Mucosa of descending colon (tissue), 3 donors: ENCODE measurements around the gene MYL11. TPM values are rescaled to one million over a fixed set of nuclear protein-coding genes. Genes with fewer than 3 reads are reported as not detected.
"Not testable (repeated sequence)": the region's sequence is repeated elsewhere in the genome, so short reads cannot be mapped to it uniquely, and the experiment has no call there.

Experiments
- ATAC-seq: fragments of 200-7000 bp; cut with Tn5 transposase; one replicate; pipeline ENCODE4 v1.9.1; 2020; ENCODE audit warnings: mild to moderate bottlenecking, moderate library complexity
- DNase-seq, 3 donors: peaks; one replicate each; pipeline ENCODE4 v3.0.0-alpha.2; 2020
- H3K36me3 ChIP-seq: fragments of 200-600 bp; one replicate; pipeline ENCODE4 v1.8.0; 2021; ENCODE audit warnings: low read depth, mild to moderate bottlenecking
- H3K4me1 ChIP-seq: fragments of 200-600 bp; one replicate; pipeline ENCODE4 v1.8.0; 2021; ENCODE audit warnings: low read depth, mild to moderate bottlenecking
- H3K4me3 ChIP-seq: fragments of 200-600 bp; one replicate; pipeline ENCODE4 v1.8.0; 2021; ENCODE audit warnings: mild to moderate bottlenecking
- H3K9me3 ChIP-seq: fragments of 200-600 bp; one replicate; pipeline ENCODE4 v1.8.0; 2021; ENCODE audit warnings: mild to moderate bottlenecking
- CTCF ChIP-seq: fragments of 200-600 bp; IDR thresholded peaks from one replicate; pipeline ENCODE4 v1.8.0; 2022; ENCODE audit warnings: antibody characterized with exemption, mild to moderate bottlenecking
- intact Hi-C, 2 donors: fragments of 100-400 bp; cut with DNase I in 1 of 2; cut with micrococcal nuclease in 1 of 2; formaldehyde crosslinking; loops; one replicate each; pipeline versions ENCODE4 v1.11.0 to v1.11.1; 2022; cut with DNase I, micrococcal nuclease
- total RNA-seq, 3 donors: library from RNA; stranded (reverse); fragmentation: NEBNext Ultra II Directional in 2 of 3; extraction: Animal tissue kit (Norgen Biotek cat#: 25700) in 2 of 3; gene quantifications; one replicate each; pipeline versions ENCODE4 v1.2.1 to v1.2.4, GENCODE V29; 2021 to 2023
- donor health status: DM: no; HTN: no; CAD: no; lungs with moderate emphysema.
- donor health status: DM: no; HTN: no; CAD: no.
- donor health status: DM: no; HTN: yes; CAD: no.

The MYL11 gene
- total RNA-seq, 3 donors from 2014 or later: 1.1 to 1.6 TPM; not detected in 1

DNA sequence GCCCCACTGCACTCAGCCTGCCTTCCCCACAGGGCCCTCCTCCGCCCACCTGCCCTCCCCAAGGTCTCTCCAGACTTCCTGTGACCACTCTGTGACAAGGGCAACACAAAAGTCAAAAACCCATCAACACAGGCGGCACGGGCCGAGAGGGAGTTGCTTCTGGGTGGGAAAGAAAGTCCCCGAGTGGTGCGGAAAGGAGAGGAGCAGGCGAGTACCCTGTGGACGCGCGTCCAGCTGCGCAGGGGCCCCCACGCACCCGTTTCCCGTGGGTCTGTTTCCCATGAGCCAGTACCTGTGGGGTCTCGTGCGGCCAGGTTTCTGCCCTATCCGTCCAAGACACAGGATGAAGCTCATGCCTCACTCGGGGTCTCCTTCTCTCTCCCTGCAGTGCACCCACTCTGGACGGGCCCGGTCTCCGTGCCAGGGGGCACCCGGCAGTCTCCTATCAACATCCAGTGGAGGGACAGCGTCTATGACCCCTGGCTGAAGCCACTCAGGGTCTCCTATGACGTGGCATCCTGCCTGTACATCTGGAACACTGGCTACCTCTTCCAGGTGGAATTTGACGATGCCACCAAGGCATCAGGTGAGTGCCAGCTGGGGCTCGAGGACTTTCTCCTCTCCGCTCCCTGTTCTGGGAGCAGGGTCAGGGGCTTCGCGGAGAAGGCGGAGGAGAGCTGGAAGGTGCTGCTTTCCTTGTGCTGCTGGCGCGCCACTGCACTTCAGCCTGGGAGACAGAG lies 31.7 kb upstream of the MYL11 start:
- Histone ChIP-seq H3K4me3 (no peak overlapping the region), H3K9me3 (no peaks in the 10 kb centered on the region), H3K4me1 (no peaks in the 10 kb centered on the region), H3K36me3 (no peaks in the 10 kb centered on the region)
- ATAC-seq: no peak
- DNase-seq: no peak
- intact Hi-C loops: no loop called here
- no peak for TF ChIP-seq CTCF

GRCh38 chr16:30343491-30343820 lies 31.1 kb upstream of the MYL11 start:
- H3K4me3 ChIP-seq, H3K9me3 ChIP-seq, H3K36me3 ChIP-seq, DNase-seq, ATAC-seq, H3K4me1 ChIP-seq, intact Hi-C loops: not testable (repeated sequence)

DNA sequence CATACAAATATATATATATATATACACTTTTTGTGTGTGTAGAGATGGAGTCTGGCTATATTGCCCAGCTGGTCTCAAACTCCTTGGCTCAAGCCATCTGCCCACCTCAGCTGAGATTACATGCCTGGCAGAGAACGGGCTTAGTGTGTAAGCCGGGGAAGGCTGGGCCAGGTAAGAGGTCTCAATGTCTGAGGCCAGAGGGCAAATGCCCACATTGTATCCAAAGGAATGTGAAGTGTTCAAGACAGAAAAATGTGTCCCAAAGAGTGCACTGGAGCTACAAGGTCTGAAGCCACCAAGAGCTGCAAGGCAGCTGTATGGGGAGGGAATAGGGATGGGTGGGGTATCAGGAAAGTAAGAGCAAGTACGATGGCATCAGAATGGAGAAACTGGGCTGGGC lies 28.3 kb upstream of the MYL11 start:
- intact Hi-C loops: no loop called here
- TF ChIP-seq CTCF: no peak
- DNase-seq: peak in 1 of 3 donors; percentile 4

DNA sequence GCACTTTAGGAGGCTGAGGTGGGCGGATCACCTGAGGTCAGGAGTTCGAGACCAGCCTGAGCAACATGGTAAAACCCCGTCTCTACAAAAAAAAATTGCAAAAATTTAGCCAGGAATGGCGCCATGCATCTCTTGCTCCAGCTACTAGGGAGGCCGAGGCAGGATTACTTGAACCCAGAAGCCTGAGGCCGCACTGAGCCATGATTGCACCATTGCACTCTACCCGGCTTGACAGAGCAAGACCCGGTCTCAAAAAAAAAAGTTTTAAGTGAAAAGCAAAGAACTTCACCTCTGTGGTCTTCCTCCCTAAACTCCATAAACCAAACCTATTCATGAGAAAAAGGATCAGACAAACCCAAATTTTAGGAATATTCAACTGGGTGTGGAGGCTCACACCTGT lies 26.5 kb upstream of the MYL11 start:
- peaks cover 6% of the 10 kb centered on the region for H3K36me3 ChIP-seq
- intact Hi-C loops: no loop called here
- no peak overlapping the region for H3K4me3 ChIP-seq
- TF ChIP-seq CTCF: no peak
- no peaks in the 10 kb centered on the region for H3K9me3 ChIP-seq
- DNase-seq (peak in 1 of 3 donors; percentile 7), ATAC-seq (no peak)
- H3K4me1 ChIP-seq: no peaks in the 10 kb centered on the region

More for the DNA sequence above, 28.3 kb upstream of the MYL11 start:
- H3K9me3 ChIP-seq: no peaks in the 10 kb centered on the region
- no peak for ATAC-seq
- no peaks in the 10 kb centered on the region for H3K4me1 ChIP-seq
- H3K36me3 ChIP-seq: no peaks in the 10 kb centered on the region
- no peak overlapping the region for H3K4me3 ChIP-seq

- DNase-seq (peak in 1 of 3 donors; percentile 7), ATAC-seq (no peak)
- Histone ChIP-seq H3K4me3 (no peak overlapping the region), H3K4me1 (peaks cover 4% of the 10 kb centered on the region), H3K9me3 (no peaks in the 10 kb centered on the region), H3K36me3 (peaks cover 6% of the 10 kb centered on the region)
- intact Hi-C loops: no loop called here
- no peak for TF ChIP-seq CTCF
Observed at GRCh38 chr16:30348929-30349328, 25.7 kb upstream of the MYL11 start.

GRCh38 chr16:30349675-30350074 lies 24.9 kb upstream of the MYL11 start:
- peaks cover 6% of the 10 kb centered on the region for H3K36me3 ChIP-seq
- no peak overlapping the region for H3K4me3 ChIP-seq
- intact Hi-C loops: no loop called here
- peak in 2 of 3 donors; percentile 16 to 34 for DNase-seq
- no peak for ATAC-seq
- peaks cover 10% of the 10 kb centered on the region for H3K4me1 ChIP-seq
- H3K9me3 ChIP-seq: no peaks in the 10 kb centered on the region
- no peak for TF ChIP-seq CTCF
